ENCODE measurements around the gene PLCH1. TPM values are rescaled to one million over a fixed set of nuclear protein-coding genes. Genes with fewer than 3 reads are reported as not detected.
A peak's percentile ranks its signal among the peaks of the same experiment; 100 is the strongest.

Gene PLCH1
- total RNA-seq, 1 experiment from 2014 or later: 2.0 TPM

DNA sequence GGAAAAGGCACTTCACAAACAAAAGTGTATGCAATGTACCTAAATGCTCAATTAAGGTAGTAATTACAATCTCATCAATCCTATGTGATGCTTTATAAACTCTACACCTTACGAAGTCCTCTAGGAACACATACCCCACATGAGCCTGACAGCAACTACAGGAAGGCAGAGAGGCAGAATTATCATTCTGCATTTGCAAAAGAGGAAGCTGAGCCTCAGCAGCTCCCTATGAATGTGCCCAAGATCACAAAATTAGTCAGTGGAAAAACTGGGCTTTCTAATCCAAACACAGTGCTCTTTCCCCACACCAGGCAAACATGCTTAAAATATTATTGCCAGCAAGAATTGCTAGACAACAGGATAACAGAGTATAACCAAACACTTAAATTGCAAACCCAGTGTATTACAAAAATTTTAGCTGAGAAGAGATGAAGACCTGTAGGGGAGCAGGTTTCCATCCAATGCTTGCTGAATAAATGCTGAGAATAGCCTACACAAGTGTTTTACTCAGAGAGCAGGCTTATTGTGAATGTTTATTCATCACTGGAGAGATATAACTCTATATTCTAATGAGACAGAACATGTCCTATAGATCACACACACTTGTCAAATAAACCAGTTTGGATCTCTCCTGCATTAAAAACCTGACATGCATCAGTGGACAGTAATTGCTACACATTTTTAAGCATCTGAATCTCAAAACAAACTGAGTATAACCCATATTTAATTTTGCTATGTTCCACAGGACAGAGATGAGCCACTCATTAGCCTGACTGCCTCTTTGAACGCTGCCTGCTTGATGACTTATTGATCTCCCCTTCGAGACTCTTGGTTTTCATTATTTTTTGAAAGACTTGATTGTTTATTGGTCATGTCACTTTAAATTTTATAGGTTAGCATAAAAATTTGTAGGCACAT is 62.2 kb downstream of the PLCH1 start:
- DNase-seq (ENCODE audit: low read depth): no peak

DNA sequence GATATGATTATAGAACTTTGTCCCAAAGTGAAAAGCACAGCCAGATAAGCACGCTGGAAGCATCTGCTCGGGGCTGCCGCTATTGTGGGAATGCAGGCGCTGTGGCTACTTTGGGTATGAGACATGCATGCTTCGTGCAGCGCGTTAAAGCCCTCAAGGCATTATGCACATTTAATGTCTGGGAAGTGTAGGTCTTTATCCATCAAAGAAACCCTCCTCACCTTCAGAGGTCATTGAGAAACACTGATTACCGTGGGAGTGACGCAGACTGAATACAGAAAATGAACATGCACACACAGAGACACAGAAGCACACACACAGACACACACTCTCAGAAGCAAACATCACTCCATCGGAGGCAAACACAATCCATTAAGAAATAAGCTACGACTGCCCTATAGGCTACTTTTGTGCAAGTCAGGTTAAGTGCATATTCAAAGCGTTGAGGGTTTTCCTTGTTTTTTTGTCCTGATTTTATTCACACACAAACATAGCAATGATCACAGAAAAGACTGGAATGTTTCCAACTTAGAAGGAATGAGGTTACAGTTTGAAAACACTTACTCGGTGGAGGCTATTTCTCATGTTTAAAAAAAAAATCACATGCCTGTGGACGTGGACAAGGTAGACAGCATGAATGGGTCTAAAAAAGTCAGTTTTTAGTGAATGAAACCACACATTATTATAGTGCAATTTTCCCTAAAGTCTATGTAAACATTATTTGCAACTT is 68.5 kb downstream of the PLCH1 start:
- DNase-seq (ENCODE audit: low read depth): peak; percentile 62

DNA sequence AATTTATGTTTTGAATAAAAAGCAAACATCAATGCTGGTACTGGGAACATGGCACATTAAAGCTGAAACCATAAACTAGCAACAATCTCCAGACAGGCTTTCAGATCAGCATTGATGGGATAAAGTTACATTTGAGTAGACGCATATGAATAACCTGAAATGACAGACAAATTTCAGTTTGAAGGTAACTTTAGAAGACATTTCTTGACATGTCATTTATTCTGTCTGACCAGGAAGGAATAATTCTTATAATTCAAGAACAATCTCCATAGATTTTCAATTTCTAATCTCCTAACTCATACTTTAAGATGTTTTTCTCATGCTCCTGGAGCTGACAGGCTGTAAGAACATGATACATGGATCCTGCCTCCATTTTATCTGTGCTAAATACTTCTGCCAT is 69.8 kb downstream of the PLCH1 start:
- no peak for DNase-seq (ENCODE audit: low read depth)

DNA sequence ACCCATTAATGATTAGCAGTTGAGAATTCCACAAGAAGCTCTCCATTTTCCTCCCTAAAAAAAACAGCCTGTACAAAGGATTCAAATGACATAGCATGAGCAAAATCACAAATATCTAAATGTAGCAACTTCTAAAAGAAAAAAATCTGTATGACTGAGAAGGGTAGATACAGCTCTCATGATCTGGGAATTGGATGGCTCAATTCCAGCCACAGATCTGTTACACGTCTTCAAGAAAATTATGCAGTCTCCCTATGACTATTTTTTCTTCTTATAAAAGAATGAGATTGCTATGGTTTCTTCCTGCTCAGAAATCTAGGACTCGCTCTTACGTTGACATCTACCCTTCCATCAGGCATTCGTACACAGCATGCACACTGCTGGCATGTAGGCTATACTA is 71.5 kb downstream of the PLCH1 start:
- no peak for DNase-seq (ENCODE audit: low read depth)

DNA sequence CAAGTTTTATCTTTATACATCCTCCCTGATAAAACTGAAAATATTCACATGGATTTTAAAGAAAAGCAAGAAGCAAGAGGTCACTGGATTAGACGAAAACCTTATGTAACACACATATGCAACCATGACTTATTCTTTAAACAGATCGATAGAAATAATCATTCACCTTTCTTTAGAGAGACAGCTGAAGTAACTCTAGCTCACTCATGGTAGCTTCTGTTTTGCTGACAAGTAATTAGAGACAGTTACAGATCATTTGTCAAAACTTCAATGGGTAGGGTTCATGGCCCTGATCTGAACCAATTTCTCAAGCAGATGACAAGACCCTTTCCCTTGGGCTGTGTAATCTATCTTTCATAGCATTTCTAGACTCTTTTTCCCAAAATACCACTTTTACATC is 74.5 kb downstream of the PLCH1 start:
- no peak for DNase-seq (ENCODE audit: low read depth)

DNA sequence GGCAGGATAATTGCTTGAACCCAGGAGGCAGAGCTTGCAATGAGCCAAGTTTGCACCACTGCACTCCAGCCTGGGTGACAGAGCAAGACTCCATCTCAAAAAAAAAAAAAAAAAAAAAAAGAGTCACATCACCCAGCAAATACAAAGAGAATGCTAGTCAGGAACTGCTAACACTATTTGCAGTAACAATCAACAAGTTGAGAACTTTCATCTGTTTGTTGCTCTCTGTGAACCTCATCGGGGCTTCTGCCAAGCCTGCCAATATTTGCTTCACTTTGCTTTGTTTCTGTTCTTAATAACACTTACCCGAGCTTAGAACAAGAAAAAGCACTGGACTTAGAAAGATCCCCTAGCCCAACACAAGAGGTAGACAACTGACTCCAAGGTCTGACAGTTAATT is 76.9 kb downstream of the PLCH1 start:
- DNase-seq (ENCODE audit: low read depth): no peak

DNA sequence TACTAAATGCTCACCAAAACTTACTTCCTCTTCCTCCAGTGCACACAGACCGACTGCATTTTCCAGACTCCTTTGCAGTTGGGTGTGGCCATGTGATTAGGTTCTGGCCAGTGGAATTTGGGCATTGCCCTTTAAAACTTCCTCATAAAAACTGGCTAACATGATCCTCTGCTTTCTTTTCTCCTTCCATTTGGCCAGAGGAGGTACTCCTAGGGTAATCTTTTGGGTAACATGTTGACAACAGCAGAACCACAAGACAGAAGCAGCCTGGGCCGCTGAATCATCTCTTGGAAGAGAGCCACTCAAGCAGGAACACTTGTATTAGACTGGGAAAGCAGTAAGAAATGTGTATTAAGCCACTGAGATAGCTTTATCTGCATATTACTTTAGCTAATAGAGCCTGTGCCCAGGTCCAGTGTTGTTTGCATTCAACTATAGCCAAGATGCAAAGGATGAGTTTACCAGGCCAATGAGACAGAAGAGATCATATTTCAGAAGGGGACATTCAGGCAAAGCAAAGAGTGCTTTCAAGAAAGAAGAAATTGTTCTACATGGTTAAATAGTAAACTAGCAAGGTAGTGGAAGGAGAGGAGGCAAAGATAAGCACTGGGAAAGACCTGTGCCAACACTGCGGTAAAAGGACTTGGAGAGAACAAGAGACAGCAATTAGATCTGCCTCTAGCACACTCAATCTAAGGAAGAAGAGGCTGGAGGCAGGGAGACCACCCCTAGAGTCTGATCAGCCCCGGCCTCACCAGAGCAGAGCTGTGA is 79.8 kb downstream of the PLCH1 start:
- DNase-seq (ENCODE audit: low read depth): peak; percentile 67

DNA sequence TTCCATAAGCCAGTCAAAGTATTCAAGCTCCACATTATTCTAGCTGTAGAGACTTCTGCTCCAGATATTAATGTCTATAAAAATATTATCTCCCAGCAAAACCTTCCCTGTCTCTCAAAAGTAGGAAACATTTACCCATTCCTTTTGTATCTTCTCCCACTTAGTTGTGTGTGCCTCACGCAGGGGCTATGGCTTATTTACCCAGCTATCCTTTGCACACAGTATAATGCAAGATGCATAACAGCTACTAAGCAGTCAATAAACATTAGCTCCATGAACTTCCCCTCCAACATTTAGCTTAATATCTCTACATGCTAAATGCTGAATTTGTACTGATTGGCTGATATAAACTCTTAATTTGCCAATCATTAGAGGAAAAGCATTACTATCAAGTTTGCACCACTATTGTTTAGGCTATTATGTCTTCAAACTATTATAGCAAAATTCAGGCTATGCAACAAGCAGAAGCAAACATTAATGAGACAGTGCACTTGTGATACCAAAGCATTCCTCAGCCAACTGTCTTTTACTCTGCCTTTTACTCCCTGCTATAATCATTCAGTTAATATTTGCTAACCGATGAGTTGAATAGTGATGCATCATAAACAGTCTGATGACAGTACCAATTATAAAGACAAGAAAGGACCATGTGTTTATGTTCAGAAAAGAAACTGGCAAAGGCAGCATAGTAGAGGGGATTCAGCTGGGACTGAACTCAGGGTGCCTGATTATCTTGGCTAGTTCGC is 81.2 kb downstream of the PLCH1 start:
- DNase-seq (ENCODE audit: low read depth): no peak

DNA sequence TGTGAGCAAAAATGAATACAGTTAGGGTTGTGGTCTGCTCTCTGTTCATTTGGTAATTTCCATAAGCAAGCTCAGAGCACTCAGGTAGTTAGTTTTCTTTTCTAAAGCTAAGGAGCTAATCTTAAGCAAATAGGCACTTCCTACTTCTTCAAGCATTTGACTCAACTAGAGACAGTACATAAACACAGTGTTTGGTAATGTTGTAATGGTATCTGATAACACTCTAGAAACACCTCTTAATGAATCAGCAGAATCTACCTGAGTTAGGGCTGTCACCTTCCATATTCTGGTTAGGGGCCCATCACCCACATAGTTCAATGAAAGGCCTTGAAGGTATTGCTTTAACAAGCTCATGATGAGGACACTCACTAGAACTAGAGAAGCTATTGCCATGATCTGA is 83.1 kb downstream of the PLCH1 start:
- no peak for DNase-seq (ENCODE audit: low read depth)

DNA sequence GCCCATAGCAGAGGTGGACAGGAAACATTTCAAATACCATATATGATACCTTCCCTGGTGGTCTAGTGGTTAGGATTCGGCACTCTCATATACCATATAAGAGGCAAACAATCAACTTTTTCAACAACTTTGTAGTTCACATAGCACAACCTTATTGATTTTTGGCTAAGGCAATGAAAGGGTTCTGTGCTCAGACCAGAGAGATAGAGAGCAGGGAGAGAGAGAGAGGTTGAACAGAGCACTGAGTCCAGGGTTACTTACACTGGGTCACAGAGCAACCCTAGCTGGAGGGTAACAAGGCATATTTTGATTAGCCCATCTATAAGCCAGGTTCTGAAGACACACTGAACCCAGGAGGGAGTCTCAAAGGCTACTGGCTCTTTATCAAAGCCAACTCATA is 83.8 kb downstream of the PLCH1 start:
- no peak for DNase-seq (ENCODE audit: low read depth)

DNA sequence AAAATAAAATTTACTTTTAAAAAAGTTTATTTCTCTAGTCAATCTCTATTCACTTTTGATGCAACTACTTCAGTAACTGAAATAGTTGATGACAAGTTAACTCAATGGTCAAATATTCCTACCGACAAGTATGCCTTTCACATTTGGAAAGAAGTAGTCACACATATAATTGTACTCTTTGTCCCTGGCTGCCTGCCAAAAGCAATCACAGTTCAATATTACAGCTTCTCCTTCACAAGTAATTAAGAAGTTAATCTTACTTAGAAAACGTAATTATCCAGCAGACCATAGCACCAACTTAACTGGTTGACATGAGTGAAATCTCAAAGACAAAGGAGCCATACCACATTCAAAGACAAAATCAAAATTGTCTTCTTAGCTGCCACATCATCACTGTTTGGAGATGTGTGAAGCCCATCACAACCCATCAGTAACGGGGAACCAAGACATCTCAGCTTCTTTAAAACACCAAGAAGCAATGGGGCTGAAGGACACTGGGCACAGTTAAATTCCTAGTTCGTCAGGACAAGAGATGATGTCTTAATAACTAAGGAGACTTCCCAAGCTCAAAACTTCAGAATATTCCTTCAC is 86.1 kb downstream of the PLCH1 start:
- DNase-seq (ENCODE audit: low read depth): no peak

DNA sequence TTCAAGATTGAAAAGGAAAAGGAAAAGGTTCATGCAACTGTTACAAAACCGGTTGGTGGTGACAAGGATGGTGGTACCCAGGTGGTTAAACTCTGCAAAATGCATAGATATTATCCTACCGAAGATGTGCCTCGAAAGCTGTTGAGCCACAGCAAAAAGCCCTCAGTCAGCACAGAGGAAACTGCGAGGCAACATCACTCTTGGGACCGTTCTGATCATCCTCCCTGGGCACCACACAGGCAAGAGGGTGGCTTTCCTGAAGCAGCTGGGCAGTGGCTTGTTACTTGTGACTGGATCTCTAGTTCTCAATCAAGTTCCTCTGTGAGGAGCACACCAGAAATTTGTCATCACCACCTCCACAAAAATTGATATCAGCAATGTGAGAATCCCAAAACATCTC is 86.9 kb downstream of the PLCH1 start:
- DNase-seq (ENCODE audit: low read depth): no peak

DNA sequence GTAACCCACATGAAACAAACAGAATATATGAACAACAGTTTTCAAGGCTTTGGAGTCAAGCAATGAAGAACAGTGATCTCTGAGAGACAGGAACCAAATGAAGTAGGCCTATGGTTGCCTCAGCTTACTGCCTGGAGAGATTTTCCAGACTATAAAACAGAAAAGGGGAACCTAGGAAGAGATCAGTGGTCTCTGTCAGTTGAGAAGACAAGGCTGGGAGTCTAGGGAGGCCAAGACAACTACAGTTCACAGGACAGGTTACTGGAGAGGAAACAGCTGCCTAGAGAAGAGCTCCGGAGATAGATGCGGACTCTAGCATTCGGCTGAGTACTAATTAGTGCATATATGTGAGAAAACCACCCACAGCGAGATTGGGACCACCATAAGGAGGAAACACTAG is 87.7 kb downstream of the PLCH1 start:
- no peak for DNase-seq (ENCODE audit: low read depth)

DNA sequence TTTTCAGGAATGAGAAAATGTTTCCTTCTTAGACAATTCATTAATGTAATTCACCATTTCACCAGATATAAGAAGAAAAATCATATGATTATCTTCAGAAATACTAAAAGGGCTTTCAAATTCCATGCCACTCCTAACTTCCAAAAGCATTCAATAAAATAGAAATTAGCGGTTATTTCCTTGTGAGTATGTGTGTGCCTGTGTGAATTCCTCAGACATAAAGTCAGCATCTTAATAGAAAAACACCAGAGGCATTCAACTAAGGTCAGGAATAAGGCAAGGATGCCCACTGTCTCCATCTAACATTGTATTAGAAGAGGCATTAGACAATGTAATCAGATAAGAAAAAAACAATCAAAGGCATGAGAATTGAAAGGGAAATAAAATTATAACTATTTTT is 88.4 kb downstream of the PLCH1 start:
- DNase-seq (ENCODE audit: low read depth): no peak

DNA sequence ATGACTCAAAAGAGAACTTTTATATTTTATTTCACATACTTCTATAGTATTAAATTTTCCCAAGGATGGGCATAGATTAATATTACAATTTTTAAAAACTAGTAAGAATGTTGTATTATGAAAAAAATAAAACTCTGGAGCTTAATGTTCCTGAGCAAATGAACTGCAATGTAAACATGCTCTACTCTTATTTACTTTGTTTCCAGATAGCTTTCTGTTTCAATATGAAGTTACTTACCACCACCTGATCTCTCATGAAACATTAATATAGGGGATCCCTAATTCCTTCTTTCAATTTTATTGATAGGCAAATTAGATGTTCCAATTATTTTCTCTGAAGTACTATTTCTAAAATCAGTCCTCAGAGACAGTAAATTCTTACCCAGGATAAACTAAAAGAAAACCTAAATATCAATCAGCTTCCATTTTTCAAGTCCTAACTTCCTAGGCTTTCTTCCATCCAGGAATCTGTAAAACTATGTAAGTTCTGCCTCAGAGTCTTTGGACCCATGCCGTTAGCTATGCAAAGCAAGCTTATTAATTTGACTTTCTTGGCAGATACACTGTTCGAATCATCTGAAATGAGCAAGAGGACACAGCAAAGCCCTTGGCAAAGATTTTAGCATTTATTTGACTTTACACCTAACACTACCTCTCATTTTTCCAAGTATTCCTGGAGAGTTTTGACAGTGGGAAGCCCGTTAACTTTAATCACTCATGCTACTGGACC is 93.2 kb downstream of the PLCH1 start:
- DNase-seq (ENCODE audit: low read depth): no peak

DNA sequence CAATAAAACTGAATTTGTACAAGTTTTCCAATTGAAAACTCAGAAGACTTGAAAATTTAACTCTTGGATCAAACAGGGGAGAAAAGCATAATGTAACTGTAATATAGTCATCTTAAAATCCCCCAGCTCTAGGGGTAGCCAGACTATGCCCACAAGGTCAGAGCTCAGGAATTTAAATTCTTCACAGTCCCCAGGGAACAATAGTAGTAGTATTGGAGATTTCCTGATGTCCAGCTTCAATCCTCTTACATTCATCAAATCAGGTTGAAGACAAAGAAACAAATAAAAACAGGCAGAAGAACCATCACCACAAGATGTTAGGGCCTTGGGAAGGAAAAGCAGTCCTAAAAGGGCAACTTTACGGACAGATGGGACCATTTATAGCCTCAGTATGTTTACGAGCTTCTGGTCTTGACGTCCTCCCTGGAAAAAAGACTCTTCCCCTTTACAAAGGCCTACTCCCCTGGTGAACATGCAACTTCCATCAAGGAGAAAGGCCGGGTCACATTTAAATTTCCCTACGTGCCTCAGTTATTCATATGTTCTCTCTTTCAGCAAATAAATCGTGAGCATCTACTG is 96.8 kb downstream of the PLCH1 start:
- DNase-seq (ENCODE audit: low read depth): no peak

DNA sequence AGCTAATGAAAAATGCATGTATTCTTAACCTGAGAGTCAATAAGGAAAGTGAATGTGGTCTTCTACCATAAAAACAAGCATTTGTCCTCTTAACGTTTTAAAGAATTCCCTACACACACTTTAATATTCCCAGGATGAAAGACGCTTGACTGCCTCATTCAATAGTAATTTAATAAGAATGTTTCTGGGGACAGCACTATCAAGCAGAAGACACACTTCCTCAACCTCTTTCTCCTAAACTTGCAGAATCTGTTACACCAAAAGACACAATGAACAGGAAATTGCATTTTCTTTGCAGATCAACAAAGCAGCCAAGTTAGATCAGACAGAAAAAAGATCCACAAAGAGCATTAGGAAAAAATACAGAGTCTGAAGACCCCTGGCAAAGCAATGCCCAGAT is 97.7 kb downstream of the PLCH1 start:
- no peak for DNase-seq (ENCODE audit: low read depth)

DNA sequence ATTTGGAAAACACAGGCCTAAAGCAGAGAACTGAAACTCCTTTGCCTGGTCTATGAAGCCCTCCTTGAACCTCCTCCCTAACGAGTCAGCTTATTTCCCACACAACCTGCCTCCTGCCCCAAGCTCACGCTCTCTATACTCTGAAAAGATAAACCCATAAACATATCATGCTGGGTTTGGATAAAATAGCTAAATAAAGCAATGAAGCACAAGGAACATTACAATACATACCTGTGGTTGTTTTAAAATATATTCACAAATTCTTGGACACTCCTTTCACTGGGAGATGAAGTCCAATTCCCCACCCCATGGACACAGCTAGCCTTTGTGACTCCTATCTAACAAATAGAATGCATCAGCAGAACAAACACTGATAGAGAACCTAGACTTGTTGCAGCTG is 98.2 kb downstream of the PLCH1 start:
- DNase-seq (ENCODE audit: low read depth): no peak

DNA sequence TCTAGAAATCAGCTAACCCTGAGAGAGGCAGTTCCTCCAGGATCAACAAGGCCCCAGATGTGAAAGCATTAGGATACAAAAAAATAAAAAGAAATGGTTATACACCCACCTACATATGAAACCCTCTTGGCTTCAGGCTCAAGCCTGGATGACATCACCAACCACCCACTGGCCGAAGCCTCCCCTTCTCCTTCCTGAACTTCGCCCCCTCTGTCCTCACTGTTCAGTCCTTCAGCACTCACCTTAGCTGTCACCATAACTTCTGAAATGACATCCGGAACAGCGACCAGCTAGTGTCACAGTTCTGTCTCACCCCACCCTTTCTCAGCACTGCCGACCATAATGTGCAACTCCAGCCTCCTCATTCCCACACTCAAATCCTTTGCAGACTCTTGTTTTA is 98.7 kb downstream of the PLCH1 start:
- no peak for DNase-seq (ENCODE audit: low read depth)

DNA sequence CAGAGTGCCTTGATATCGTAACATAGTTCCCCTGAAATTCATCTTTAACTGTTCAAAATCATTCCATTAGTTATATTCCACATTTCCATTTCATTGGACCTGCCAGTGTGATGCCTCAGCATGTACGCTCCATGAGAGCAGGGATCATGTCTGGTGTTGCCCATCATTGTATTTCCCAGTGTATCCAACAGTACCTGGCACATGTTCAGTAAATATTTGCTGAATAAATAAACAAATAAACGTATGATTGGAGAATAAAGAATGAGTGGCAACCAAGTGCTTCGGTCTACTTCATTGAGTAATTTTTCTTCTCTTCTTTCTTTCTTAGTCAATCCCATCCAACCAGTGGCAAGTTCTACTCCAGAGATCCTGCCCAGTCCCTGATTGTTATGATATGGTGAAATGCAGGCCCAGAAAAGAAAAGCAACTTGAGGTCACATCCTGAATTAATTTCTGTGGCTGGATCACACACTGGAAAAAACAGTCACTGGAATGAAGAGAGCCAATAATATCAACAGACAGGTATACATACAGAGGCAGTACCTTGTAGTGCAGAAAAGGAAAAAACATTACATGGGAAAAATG is 101.2 kb downstream of the PLCH1 start:
- no peak for DNase-seq (ENCODE audit: low read depth)
